ENCODE measurements around the gene DCDC2.

Gene DCDC2

DNA sequence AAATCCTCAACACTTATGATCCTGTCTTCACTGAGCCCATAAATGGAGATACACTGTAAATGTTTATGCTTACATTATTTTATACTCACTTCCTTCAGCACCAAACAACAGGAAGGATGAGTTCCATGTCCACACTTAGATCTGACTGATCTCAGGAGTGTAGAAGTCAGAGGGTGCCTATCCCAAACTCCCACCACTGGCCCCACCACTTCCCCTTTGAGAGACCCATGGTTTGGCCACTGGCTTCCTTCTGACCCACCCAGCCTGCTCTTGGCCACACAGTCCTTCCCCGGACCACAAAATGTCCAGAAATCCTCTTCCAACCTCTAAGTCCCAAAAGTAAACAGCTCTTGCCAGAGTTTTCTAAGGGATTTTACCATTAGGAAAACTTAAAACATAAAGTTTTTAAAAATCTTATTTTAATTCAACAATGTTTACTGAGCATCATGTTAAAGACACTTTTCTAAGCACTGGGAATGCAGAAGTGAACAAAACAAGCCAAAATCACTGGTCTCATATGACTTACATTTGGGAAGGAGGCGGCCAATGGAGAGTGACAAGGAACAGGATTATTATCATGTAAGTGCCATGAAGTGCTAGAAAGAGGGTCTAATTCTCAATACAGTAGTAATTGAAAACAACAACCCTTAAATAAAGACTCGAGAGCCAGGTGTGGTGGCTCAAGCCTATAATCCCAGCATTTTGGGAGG, 128.0 kb downstream of the DCDC2 start:
- no peak for TF ChIP-seq CTCF (IDR thresholded peaks at IDR 0.05)

DNA sequence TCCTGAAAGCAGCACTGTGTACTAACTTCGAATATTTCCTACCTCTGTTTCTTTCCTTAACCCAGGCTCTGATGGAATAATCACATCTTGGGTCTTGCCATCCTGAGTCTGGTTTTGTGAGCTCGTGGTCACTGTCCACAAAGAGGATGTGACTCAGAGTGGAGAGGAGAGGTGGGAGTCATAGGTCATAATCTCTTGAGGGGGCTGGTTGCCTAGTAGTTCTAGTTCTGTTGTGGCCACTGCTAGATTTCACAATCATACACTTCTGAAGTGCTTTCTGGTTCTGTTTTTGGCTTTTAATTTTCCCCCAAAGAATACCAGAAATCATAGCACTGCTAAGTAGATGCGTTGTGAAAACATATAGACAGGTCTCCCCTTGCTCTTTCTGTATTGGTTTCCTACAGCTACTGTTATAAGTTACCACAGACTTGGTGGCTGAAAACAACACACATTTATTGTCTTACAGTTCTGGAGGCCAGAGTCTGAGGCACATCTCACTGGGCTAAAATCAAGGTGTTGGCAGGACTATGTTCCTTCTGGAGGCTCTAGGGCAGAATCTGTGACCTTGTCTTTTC, 129.1 kb downstream of the DCDC2 start:
- no peak for TF ChIP-seq CTCF (IDR thresholded peaks at IDR 0.05)

- TF ChIP-seq CTCF (IDR thresholded peaks at IDR 0.05), result no peak
These were observed 129.7 kb downstream of the DCDC2 start for GRCh38 chr6:24228123-24228522.

DNA sequence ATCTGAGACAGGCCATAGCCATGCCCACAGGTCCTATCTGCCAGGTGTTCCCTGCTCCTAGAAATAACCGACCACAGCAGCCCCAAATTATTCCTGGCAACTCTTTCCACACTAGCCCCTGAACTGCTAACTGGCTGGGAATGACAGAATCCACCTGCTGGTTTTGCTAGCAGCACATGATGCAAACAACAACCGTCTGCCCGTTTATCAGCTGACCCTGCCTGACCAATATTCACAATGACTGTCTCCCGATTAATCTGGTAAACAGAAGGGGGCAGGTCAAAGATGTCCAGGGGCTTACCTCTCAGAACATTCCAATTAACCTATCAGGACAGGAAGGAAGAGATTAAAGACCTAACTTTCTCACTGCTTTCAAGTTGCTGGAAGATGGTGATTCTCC, 130.3 kb downstream of the DCDC2 start:
- TF ChIP-seq CTCF (IDR thresholded peaks at IDR 0.05), result no peak

DNA sequence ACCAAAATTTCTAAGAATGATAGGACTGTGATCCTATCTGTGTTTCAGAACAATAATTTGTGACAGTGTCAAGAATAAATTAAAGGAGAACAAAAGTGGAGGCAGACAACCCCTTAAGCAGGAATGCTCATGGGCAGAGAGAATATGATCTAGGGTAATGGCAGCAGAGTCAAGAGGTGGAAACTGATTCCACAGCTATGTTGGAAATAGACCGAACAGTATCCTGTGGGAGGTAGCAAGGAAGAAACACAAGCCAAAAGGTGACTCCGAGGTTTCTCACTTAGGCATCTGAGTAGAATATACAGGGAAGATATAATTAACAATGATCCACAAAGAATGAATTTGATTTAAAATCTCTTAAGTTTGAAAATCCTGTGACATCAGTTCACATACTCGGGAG, 131.3 kb downstream of the DCDC2 start:
- TF ChIP-seq CTCF (IDR thresholded peaks at IDR 0.05), result no peak

DNA sequence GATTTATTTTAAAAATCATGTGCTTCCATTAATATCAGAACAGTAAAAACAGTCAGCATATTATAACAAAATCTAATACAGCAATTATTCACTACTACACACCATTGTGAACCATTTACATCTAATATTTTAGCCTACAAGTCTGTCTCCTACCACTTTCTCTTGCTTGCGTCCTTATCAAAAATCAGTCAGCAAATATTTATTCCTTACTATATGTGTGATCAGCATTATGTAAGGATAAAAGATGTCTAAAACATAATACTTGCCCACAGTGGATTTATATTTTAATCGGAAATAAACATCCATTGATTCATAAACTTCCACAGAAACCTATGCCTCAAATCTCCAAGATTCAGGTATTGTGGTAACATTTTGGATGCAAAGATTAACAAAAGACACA, 132.0 kb downstream of the DCDC2 start:
- no peak for TF ChIP-seq CTCF (IDR thresholded peaks at IDR 0.05)

- no peak for TF ChIP-seq CTCF (IDR thresholded peaks at IDR 0.05)
These were observed 134.5 kb downstream of the DCDC2 start for GRCh38 chr6:24223115-24223919.

All from LNCAP (cell line).